HEK293 (cell line): ENCODE results near the gene UBE2V1.

Source experiments
- CTCF ChIA-PET: fragments of 350-600 bp; formaldehyde crosslinking; extraction: SDS; loops from one replicate; lab custom pipeline; 2021; ENCODE audit warnings: antibody characterized with exemption; lab: Yijun Ruan, JAX
- POLR2A ChIA-PET: fragments of 300-600 bp; formaldehyde crosslinking; extraction: SDS; loops from one replicate; lab custom pipeline; 2020; ENCODE audit warnings: antibody characterized with exemption, inconsistent platforms; lab: Yijun Ruan, JAX
- H3K27ac ChIP-seq: fragments of 200-500 bp; sonication (Bioruptor generic); 2 replicates; pipeline ENCODE4 v1.5.1; 2014; ENCODE audit warnings: low read depth, low read length, control low read depth, inconsistent platforms; ENCODE audit errors: extremely low read depth
- H3K36me3 ChIP-seq, 2 experiments: fragments of 200-500 bp in 1 of 2; sonication (Bioruptor generic) in 1 of 2; 1 replicate in 1 of 2; 2 replicates in 1 of 2; pipeline ENCODE4 v1.5.1; 2014 to 2017; ENCODE audit warnings: inconsistent platforms in 2 of 2, low read length in 2 of 2; ENCODE audit not compliant: control insufficient read depth in 2 of 2, insufficient read depth in 1 of 2
- H3K4me1 ChIP-seq: fragments of 200-500 bp; sonication (Bioruptor generic); 2 replicates; pipeline ENCODE4 v1.5.1; 2014; ENCODE audit warnings: mild to moderate bottlenecking, low read length, inconsistent platforms; ENCODE audit not compliant: control insufficient read depth, insufficient read depth
- H3K4me3 ChIP-seq: 2 replicates; pipeline ENCODE4 v1.5.1; 2011; ENCODE audit warnings: low read depth, mild to moderate bottlenecking, control low read depth, low read length, moderate library complexity
- H3K9me3 ChIP-seq: fragments of 200-500 bp; sonication (Bioruptor generic); 2 replicates; pipeline ENCODE4 v1.5.1; 2014; ENCODE audit warnings: low read depth, low read length, inconsistent platforms; ENCODE audit not compliant: control insufficient read depth, insufficient read depth
- BCL11B ChIP-seq: fragments of 450-650 bp; formaldehyde crosslinking; IDR thresholded peaks from 2 replicates; pipeline ENCODE4 v1.5.1; 2016; ENCODE audit warnings: low read depth, missing biosample characterization, missing genetic modification characterization
- EGR2 ChIP-seq: fragments of 450-650 bp; formaldehyde crosslinking; IDR thresholded peaks from 2 replicates; pipeline ENCODE4 v1.5.1; 2016; ENCODE audit warnings: low read depth, missing biosample characterization, missing genetic modification characterization
- GLI2 ChIP-seq: fragments of 450-650 bp; formaldehyde crosslinking; IDR thresholded peaks from 2 replicates; pipeline ENCODE4; 2017; ENCODE audit warnings: missing biosample characterization, missing genetic modification characterization, low read depth, borderline replicate concordance
- MEIS1 ChIP-seq: sonication (generic); formaldehyde crosslinking; IDR thresholded peaks from 2 replicates; pipeline ENCODE4 v1.8.1; 2022; ENCODE audit warnings: missing genetic modification reagents, mild to moderate bottlenecking, borderline replicate concordance
- MZF1 ChIP-seq: fragments of 450-650 bp; formaldehyde crosslinking; IDR thresholded peaks from 2 replicates; pipeline ENCODE4 v1.5.1; 2017; ENCODE audit warnings: missing biosample characterization, missing genetic modification characterization, borderline replicate concordance
- SALL2 ChIP-seq: fragments of 450-650 bp; formaldehyde crosslinking; IDR thresholded peaks from 2 replicates; pipeline ENCODE4 v1.5.0; 2017; ENCODE audit warnings: missing biosample characterization, mild to moderate bottlenecking, missing genetic modification characterization, borderline replicate concordance
- SP2 ChIP-seq: fragments of 450-650 bp; formaldehyde crosslinking; IDR thresholded peaks from 2 replicates; pipeline ENCODE4 v1.5.1; 2016; ENCODE audit warnings: missing biosample characterization, missing genetic modification characterization
- YY2 ChIP-seq: fragments of 450-650 bp; formaldehyde crosslinking; IDR thresholded peaks from 2 replicates; pipeline ENCODE4 v1.5.1; 2016; ENCODE audit warnings: missing biosample characterization, missing genetic modification characterization
- ZIC2 ChIP-seq: fragments of 450-650 bp; formaldehyde crosslinking; IDR thresholded peaks from 2 replicates; pipeline ENCODE4 v1.5.1; 2016; ENCODE audit warnings: missing biosample characterization, missing genetic modification characterization
- ZNF146 ChIP-seq: fragments of 450-650 bp; formaldehyde crosslinking; IDR thresholded peaks from 2 replicates; pipeline ENCODE4 v1.5.1; 2016; ENCODE audit warnings: missing biosample characterization, missing genetic modification characterization
- ZNF157 ChIP-seq: fragments of 450-650 bp; formaldehyde crosslinking; IDR thresholded peaks from 2 replicates; pipeline ENCODE4 v1.5.1; 2016; ENCODE audit warnings: missing biosample characterization, missing genetic modification characterization
- ZNF19 ChIP-seq: fragments of 450-650 bp; formaldehyde crosslinking; IDR thresholded peaks from 2 replicates; pipeline ENCODE4; 2016; ENCODE audit warnings: missing biosample characterization, missing genetic modification characterization, low read depth
- ZNF2 ChIP-seq: fragments of 450-650 bp; formaldehyde crosslinking; IDR thresholded peaks from 2 replicates; pipeline ENCODE4 v1.5.1; 2016; ENCODE audit warnings: missing biosample characterization, missing genetic modification characterization
- ZNF202 ChIP-seq: fragments of 450-650 bp; formaldehyde crosslinking; IDR thresholded peaks from 2 replicates; pipeline ENCODE4 v1.5.1; 2016; ENCODE audit warnings: missing biosample characterization, missing genetic modification characterization, borderline replicate concordance
- ZNF302 ChIP-seq: fragments of 450-650 bp; formaldehyde crosslinking; IDR thresholded peaks from 2 replicates; pipeline ENCODE4 v1.5.1; 2016; ENCODE audit warnings: missing biosample characterization, missing genetic modification characterization, low read depth
- ZNF335 ChIP-seq: fragments of 450-650 bp; formaldehyde crosslinking; conservative IDR thresholded peaks from 2 replicates; pipeline ENCODE4 v1.5.1; 2016; ENCODE audit warnings: missing biosample characterization, missing genetic modification characterization
- ZNF404 ChIP-seq: fragments of 450-650 bp; formaldehyde crosslinking; IDR thresholded peaks from 2 replicates; pipeline ENCODE4 v1.5.1; 2017; ENCODE audit warnings: missing biosample characterization, missing genetic modification characterization
- ZNF426 ChIP-seq: fragments of 450-650 bp; formaldehyde crosslinking; IDR thresholded peaks from 2 replicates; pipeline ENCODE4 v1.5.1; 2017; ENCODE audit warnings: missing biosample characterization, missing genetic modification characterization, mild to moderate bottlenecking, inconsistent platforms, moderate library complexity
- ZNF560 ChIP-seq: fragments of 450-650 bp; formaldehyde crosslinking; IDR thresholded peaks from 2 replicates; pipeline ENCODE4 v1.5.1; 2017; ENCODE audit warnings: missing biosample characterization, missing genetic modification characterization, borderline replicate concordance
- ZNF658 ChIP-seq: fragments of 450-650 bp; formaldehyde crosslinking; IDR thresholded peaks from 2 replicates; pipeline ENCODE4; 2016; ENCODE audit warnings: missing biosample characterization, missing genetic modification characterization
- ZNF791 ChIP-seq: fragments of 450-650 bp; formaldehyde crosslinking; IDR thresholded peaks from 2 replicates; pipeline ENCODE4 v1.5.1; 2016; ENCODE audit warnings: missing biosample characterization, missing genetic modification characterization
- ZNF843 ChIP-seq: fragments of 450-650 bp; formaldehyde crosslinking; IDR thresholded peaks from 2 replicates; pipeline ENCODE4 v1.5.1; 2016; ENCODE audit warnings: missing biosample characterization, missing genetic modification characterization
- TF ChIP-seq, protein P1 (sequence below): fragments of 450-650 bp; formaldehyde crosslinking; IDR thresholded peaks from 2 replicates; pipeline ENCODE4 v1.5.1; 2016; ENCODE audit warnings: missing biosample characterization, missing genetic modification characterization
- TF ChIP-seq, protein P2 (sequence below): fragments of 450-650 bp; formaldehyde crosslinking; IDR thresholded peaks from 2 replicates; pipeline ENCODE4 v1.5.1; 2016; ENCODE audit warnings: missing biosample characterization, missing genetic modification characterization, low read depth
- TF ChIP-seq, protein P3 (sequence below): fragments of 450-650 bp; formaldehyde crosslinking; IDR thresholded peaks from 2 replicates; pipeline ENCODE4 v1.5.1; 2016; ENCODE audit warnings: missing biosample characterization, missing genetic modification characterization
- TF ChIP-seq, protein P4 (sequence below): fragments of 450-650 bp; formaldehyde crosslinking; IDR thresholded peaks from 2 replicates; pipeline ENCODE4 v1.5.1; 2017; ENCODE audit warnings: missing biosample characterization, mild to moderate bottlenecking, missing genetic modification characterization, moderate library complexity
- TF ChIP-seq, protein P5 (sequence below): fragments of 450-650 bp; formaldehyde crosslinking; IDR thresholded peaks from 2 replicates; pipeline ENCODE4 v1.5.1; 2016; ENCODE audit warnings: missing biosample characterization, missing genetic modification characterization

Gene UBE2V1

DNA sequence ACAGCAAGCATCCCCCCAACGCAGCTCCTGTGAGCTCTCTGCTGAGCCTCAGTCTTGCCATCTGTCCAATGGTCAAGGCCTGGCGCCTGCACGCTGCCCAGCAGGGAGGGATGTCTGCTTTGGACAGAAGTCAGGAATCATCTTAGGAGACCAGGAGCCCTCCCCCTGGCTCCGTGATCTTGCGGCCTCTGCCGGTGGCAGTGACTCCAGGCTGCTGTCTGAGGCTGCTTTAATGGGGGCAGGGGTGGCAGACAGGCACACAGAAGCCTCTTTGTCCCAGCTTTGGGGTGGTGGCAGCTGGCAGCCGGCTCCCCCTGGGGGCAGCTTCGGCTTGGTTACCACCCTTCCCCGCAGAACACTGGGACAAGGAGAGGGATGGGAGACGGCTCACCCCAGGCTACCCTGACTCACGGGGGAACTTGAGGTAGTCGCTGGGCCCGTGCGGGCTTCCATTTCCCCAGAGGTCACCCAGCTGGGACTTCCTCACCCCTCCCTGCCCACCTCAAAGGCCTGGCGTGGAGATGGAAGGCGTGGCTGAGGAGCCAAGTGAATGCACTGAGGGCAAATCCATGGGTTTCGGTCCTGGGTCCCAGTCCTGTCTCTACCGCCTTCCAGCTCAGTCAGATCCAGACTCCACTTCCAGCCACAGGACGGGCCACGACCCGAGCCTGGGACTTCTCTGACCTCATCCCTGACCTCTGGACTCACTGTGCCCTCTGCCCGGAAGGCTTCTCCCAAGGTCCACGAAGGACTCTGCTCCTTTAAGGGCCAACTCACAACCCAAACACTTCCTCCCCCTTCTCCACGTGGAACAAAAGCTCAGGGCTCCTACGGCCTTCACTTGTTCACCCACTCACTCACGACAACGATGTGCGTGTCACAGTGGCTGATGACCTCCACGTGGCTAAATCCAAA, 25.8 kb upstream of the UBE2V1 start (continued):
- TF ChIP-seq, protein P1, sequence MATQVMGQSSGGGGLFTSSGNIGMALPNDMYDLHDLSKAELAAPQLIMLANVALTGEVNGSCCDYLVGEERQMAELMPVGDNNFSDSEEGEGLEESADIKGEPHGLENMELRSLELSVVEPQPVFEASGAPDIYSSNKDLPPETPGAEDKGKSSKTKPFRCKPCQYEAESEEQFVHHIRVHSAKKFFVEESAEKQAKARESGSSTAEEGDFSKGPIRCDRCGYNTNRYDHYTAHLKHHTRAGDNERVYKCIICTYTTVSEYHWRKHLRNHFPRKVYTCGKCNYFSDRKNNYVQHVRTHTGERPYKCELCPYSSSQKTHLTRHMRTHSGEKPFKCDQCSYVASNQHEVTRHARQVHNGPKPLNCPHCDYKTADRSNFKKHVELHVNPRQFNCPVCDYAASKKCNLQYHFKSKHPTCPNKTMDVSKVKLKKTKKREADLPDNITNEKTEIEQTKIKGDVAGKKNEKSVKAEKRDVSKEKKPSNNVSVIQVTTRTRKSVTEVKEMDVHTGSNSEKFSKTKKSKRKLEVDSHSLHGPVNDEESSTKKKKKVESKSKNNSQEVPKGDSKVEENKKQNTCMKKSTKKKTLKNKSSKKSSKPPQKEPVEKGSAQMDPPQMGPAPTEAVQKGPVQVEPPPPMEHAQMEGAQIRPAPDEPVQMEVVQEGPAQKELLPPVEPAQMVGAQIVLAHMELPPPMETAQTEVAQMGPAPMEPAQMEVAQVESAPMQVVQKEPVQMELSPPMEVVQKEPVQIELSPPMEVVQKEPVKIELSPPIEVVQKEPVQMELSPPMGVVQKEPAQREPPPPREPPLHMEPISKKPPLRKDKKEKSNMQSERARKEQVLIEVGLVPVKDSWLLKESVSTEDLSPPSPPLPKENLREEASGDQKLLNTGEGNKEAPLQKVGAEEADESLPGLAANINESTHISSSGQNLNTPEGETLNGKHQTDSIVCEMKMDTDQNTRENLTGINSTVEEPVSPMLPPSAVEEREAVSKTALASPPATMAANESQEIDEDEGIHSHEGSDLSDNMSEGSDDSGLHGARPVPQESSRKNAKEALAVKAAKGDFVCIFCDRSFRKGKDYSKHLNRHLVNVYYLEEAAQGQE (tag by site-specific recombination): no peak
- TF ChIP-seq ZNF791 (tag by site-specific recombination): no peak
- TF ChIP-seq, protein P2, sequence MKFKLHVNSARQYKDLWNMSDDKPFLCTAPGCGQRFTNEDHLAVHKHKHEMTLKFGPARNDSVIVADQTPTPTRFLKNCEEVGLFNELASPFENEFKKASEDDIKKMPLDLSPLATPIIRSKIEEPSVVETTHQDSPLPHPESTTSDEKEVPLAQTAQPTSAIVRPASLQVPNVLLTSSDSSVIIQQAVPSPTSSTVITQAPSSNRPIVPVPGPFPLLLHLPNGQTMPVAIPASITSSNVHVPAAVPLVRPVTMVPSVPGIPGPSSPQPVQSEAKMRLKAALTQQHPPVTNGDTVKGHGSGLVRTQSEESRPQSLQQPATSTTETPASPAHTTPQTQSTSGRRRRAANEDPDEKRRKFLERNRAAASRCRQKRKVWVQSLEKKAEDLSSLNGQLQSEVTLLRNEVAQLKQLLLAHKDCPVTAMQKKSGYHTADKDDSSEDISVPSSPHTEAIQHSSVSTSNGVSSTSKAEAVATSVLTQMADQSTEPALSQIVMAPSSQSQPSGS (tag by site-specific recombination): no peak
- no peak for TF ChIP-seq ZNF19
- peak; percentile 86 for TF ChIP-seq MZF1 (tag by site-specific recombination)
- no peak for TF ChIP-seq SALL2 (tag by site-specific recombination)
- TF ChIP-seq, protein P3, sequence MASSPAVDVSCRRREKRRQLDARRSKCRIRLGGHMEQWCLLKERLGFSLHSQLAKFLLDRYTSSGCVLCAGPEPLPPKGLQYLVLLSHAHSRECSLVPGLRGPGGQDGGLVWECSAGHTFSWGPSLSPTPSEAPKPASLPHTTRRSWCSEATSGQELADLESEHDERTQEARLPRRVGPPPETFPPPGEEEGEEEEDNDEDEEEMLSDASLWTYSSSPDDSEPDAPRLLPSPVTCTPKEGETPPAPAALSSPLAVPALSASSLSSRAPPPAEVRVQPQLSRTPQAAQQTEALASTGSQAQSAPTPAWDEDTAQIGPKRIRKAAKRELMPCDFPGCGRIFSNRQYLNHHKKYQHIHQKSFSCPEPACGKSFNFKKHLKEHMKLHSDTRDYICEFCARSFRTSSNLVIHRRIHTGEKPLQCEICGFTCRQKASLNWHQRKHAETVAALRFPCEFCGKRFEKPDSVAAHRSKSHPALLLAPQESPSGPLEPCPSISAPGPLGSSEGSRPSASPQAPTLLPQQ (tag by site-specific recombination): peak; percentile 85
- TF ChIP-seq ZNF404 (tag by site-specific recombination): no peak
- no peak for TF ChIP-seq ZNF658 (tag by site-specific recombination)

DNA sequence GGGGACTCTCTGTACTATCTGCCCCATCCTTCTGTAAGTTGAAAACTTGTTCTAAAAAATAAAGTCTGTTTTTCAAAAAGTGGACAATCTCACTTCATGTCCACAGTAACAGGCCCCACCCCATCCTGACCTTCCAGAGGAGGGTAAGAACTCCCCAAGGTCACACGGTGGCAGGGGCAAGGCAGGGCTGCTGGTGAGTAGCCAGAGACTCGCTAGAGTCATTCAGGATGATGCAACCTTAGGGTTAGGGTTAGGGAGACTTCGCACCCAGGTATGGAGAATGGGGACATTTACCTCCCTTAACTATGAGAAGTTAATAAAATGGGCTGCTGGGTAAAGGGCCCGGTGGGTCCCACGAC, 25.1 kb upstream of the UBE2V1 start:
- Histone ChIP-seq H3K27ac (no peak overlapping the region), H3K36me3 (peaks cover 7 to 82% of the 10 kb centered on the region in 2 experiments; a peak in 2 of 3 replicates), H3K4me1 (no peaks in the 10 kb centered on the region), H3K4me3 (no peak overlapping the region), H3K9me3 (no peaks in the 10 kb centered on the region)
- CTCF ChIA-PET: interaction anchor here (0.6 to 1.1 kb wide), 2 partner anchors 17 to 51 kb away, joined by 3 read pairs; no protein-coding TSS in a partner anchor
- POLR2A ChIA-PET: interaction anchor here (0.6 kb wide), 1 partner anchor 31 kb away, joined by 5 read pairs; no protein-coding TSS in a partner anchor
- TF ChIP-seq MEIS1 (no peak), ZNF302 (tag by site-specific recombination) (no peak), ZIC2 (no peak), ZNF202 (no peak), YY2 (tag by site-specific recombination) (no peak), ZNF335 (tag by site-specific recombination) (no peak), SP2 (tag by site-specific recombination) (no peak), ZNF146 (no peak), ZNF2 (tag by site-specific recombination) (no peak), ZNF157 (no peak), ZNF426 (tag by site-specific recombination) (no peak), BCL11B (no peak), EGR2 (no peak), ZNF560 (tag by site-specific recombination) (no peak), ZNF843 (tag by site-specific recombination) (no peak), GLI2 (tag by site-specific recombination) (no peak)
- TF ChIP-seq, protein P4, sequence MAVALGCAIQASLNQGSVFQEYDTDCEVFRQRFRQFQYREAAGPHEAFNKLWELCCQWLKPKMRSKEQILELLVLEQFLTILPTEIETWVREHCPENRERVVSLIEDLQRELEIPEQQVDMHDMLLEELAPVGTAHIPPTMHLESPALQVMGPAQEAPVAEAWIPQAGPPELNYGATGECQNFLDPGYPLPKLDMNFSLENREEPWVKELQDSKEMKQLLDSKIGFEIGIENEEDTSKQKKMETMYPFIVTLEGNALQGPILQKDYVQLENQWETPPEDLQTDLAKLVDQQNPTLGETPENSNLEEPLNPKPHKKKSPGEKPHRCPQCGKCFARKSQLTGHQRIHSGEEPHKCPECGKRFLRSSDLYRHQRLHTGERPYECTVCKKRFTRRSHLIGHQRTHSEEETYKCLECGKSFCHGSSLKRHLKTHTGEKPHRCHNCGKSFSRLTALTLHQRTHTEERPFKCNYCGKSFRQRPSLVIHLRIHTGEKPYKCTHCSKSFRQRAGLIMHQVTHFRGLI (tag by site-specific recombination): no peak
- TF ChIP-seq, protein P5, sequence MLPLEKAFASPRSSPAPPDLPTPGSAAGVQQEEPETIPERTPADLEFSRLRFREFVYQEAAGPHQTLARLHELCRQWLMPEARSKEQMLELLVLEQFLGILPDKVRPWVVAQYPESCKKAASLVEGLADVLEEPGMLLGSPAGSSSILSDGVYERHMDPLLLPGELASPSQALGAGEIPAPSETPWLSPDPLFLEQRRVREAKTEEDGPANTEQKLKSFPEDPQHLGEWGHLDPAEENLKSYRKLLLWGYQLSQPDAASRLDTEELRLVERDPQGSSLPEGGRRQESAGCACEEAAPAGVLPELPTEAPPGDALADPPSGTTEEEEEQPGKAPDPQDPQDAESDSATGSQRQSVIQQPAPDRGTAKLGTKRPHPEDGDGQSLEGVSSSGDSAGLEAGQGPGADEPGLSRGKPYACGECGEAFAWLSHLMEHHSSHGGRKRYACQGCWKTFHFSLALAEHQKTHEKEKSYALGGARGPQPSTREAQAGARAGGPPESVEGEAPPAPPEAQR (tag by site-specific recombination): no peak
